Liver (tissue), 3 donors: ENCODE measurements around the gene RNU6-1.

Source experiments
- RAD21 ChIP-seq, 2 donors: IDR thresholded peaks; 2 replicates each; pipeline ENCODE4 v1.6.1; 2016; ENCODE audit warnings: antibody characterized with exemption in 2 of 2, mild to moderate bottlenecking in 2 of 2
- TF ChIP-seq, protein P1 (sequence below): fragments of 150-350 bp; IDR thresholded peaks from 2 replicates; pipeline ENCODE4 v1.5.1; 2017; ENCODE audit warnings: improper control_type of control experiment, low read depth, low read length; ENCODE audit not compliant: missing input control
- TF ChIP-seq, protein P2 (sequence below): IDR thresholded peaks from 2 replicates; pipeline ENCODE4 v1.6.1; 2016; ENCODE audit warnings: antibody characterized with exemption, mild to moderate bottlenecking
- TF ChIP-seq, protein P3 (sequence below): IDR thresholded peaks from 2 replicates; pipeline ENCODE4 v1.6.1; 2016; ENCODE audit warnings: antibody characterized with exemption
- donor health status: healthy.
- donor health status: healthy.

DNA sequence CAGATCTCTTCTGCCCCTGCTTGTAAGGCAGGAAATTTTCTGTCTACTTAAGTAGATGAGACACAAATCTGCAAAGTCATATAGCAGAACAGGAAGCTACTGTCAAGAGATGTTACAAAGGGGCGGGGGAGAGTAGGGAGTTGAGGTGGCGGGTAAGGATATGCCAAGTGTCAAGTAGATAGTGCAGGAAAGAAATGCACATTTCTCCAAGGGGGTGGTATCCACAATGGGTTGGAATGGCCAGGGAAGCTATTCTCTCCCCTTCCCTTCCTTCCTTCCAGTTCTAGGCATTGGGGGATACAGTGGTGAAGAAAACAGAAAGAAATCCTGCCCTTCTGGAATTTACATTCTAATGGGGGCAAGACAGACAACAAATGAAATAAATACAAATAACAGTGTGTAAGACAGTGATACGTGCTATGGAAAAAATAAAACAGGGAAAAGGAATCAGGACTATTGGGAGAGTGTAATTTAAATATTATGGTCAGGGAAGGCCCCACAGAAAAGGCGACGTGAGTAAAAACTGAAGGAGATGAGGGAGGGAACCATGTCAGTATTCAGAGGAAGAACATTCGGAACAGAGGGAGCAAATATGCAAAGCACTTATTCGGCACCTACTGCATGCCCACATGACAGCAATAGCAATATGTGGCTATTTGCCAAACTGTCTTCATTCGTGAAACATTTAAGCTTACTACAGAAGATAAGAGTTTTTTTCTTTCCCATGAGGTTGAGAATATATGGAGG lies 42.8 kb upstream of the RNU6-1 start:
- TF ChIP-seq, protein P1, sequence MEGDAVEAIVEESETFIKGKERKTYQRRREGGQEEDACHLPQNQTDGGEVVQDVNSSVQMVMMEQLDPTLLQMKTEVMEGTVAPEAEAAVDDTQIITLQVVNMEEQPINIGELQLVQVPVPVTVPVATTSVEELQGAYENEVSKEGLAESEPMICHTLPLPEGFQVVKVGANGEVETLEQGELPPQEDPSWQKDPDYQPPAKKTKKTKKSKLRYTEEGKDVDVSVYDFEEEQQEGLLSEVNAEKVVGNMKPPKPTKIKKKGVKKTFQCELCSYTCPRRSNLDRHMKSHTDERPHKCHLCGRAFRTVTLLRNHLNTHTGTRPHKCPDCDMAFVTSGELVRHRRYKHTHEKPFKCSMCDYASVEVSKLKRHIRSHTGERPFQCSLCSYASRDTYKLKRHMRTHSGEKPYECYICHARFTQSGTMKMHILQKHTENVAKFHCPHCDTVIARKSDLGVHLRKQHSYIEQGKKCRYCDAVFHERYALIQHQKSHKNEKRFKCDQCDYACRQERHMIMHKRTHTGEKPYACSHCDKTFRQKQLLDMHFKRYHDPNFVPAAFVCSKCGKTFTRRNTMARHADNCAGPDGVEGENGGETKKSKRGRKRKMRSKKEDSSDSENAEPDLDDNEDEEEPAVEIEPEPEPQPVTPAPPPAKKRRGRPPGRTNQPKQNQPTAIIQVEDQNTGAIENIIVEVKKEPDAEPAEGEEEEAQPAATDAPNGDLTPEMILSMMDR: no peak
- TF ChIP-seq RAD21 (IDR thresholded peaks at IDR 0.05): no peak
- TF ChIP-seq, protein P2, sequence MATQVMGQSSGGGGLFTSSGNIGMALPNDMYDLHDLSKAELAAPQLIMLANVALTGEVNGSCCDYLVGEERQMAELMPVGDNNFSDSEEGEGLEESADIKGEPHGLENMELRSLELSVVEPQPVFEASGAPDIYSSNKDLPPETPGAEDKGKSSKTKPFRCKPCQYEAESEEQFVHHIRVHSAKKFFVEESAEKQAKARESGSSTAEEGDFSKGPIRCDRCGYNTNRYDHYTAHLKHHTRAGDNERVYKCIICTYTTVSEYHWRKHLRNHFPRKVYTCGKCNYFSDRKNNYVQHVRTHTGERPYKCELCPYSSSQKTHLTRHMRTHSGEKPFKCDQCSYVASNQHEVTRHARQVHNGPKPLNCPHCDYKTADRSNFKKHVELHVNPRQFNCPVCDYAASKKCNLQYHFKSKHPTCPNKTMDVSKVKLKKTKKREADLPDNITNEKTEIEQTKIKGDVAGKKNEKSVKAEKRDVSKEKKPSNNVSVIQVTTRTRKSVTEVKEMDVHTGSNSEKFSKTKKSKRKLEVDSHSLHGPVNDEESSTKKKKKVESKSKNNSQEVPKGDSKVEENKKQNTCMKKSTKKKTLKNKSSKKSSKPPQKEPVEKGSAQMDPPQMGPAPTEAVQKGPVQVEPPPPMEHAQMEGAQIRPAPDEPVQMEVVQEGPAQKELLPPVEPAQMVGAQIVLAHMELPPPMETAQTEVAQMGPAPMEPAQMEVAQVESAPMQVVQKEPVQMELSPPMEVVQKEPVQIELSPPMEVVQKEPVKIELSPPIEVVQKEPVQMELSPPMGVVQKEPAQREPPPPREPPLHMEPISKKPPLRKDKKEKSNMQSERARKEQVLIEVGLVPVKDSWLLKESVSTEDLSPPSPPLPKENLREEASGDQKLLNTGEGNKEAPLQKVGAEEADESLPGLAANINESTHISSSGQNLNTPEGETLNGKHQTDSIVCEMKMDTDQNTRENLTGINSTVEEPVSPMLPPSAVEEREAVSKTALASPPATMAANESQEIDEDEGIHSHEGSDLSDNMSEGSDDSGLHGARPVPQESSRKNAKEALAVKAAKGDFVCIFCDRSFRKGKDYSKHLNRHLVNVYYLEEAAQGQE: no peak
- TF ChIP-seq, protein P3, sequence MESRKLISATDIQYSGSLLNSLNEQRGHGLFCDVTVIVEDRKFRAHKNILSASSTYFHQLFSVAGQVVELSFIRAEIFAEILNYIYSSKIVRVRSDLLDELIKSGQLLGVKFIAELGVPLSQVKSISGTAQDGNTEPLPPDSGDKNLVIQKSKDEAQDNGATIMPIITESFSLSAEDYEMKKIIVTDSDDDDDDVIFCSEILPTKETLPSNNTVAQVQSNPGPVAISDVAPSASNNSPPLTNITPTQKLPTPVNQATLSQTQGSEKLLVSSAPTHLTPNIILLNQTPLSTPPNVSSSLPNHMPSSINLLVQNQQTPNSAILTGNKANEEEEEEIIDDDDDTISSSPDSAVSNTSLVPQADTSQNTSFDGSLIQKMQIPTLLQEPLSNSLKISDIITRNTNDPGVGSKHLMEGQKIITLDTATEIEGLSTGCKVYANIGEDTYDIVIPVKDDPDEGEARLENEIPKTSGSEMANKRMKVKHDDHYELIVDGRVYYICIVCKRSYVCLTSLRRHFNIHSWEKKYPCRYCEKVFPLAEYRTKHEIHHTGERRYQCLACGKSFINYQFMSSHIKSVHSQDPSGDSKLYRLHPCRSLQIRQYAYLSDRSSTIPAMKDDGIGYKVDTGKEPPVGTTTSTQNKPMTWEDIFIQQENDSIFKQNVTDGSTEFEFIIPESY: no peak
